ENCODE data around the gene KISS1. TPM values are rescaled to one million over a fixed set of nuclear protein-coding genes. Genes with fewer than 3 reads are reported as not detected.

Gene KISS1
- total and polyA plus RNA-seq, 4 experiments from 2014 or later: not detected

- peak overlapping the region in 6 of 7 donors; percentile 31 to 92 (median 52) for H3K27ac Mint-ChIP-seq
- no peaks in the 10 kb centered on the region for H3K9me3 Mint-ChIP-seq
Observed at GRCh38 chr1:204150702-204151551, 45.4 kb downstream of the KISS1 start.

GRCh38 chr1:204149635-204150565 is 46.4 kb downstream of the KISS1 start:
- no peak for DNase-seq
- H3K27ac Mint-ChIP-seq: peak overlapping the region in 6 of 7 donors; percentile 48 to 92 (median 64)
- H3K27me3 Mint-ChIP-seq: no peaks in the 10 kb centered on the region
- Histone ChIP-seq H3K27ac (ENCODE audit: low read depth, low read length) (no peak overlapping the region), H3K4me3 (ENCODE audit: low read length in 2 of 2) (no peak overlapping the region), H3K27me3 (ENCODE audit: insufficient read depth, low read length) (no peaks in the 10 kb centered on the region), H3K9me3 (ENCODE audit: control insufficient read depth in 1 of 2, low read length in 2 of 2) (no peaks in the 10 kb centered on the region), H3K36me3 (ENCODE audit: insufficient read depth, low read length) (no peaks in the 10 kb centered on the region), H3K4me1 (ENCODE audit: insufficient read depth, low read length) (peaks cover 8% of the 10 kb centered on the region)
- intact Hi-C loops (cut with micrococcal nuclease): no loop called here
- H3K4me3 Mint-ChIP-seq: peak overlapping the region in 7 of 8 donors; percentile 21 to 83 (median 73)
- no peaks in the 10 kb centered on the region for H3K9me3 Mint-ChIP-seq
- H3K36me3 Mint-ChIP-seq: no peaks in the 10 kb centered on the region
- ChIA-PET POLR2A (ENCODE audit: partially characterized antibody) (no interaction called here), CTCF (ENCODE audit: partially characterized antibody) (interaction anchor here (1.2 to 2.0 kb wide), 2 partner anchors 15 to 214 kb away, joined by 5 to 6 read pairs; no protein-coding TSS in a partner anchor)
- peaks cover 0 to 31% (median 3%) of the 10 kb centered on the region in 4 donors for H3K4me1 Mint-ChIP-seq

More at GRCh38 chr1:204150702-204151551, 45.4 kb downstream of the KISS1 start:
- intact Hi-C loops (cut with micrococcal nuclease): no loop called here
- peak overlapping the region in 1 of 2 donors; percentile 59 for H3K4me3 ChIP-seq (ENCODE audit: low read length in 2 of 2)
- no peaks in the 10 kb centered on the region for H3K27me3 Mint-ChIP-seq
- no peaks in the 10 kb centered on the region for H3K9me3 ChIP-seq (ENCODE audit: control insufficient read depth in 1 of 2, low read length in 2 of 2)
- H3K4me1 ChIP-seq (ENCODE audit: insufficient read depth, low read length): peaks cover 8% of the 10 kb centered on the region
- peak overlapping the region; percentile 61 to 83 (median 75) for H3K4me3 Mint-ChIP-seq
- no peaks in the 10 kb centered on the region for H3K36me3 Mint-ChIP-seq
- CTCF ChIA-PET (ENCODE audit: partially characterized antibody): interaction anchor here (1.2 to 2.0 kb wide), 3 partner anchors 12 to 213 kb away, joined by 5 to 9 read pairs (median 6); no protein-coding TSS in a partner anchor
- peaks cover 0 to 31% (median 3%) of the 10 kb centered on the region in 4 donors for H3K4me1 Mint-ChIP-seq
- H3K27me3 ChIP-seq (ENCODE audit: insufficient read depth, low read length): no peaks in the 10 kb centered on the region
- peak overlapping the region; percentile 54 for H3K27ac ChIP-seq (ENCODE audit: low read depth, low read length)
- H3K36me3 ChIP-seq (ENCODE audit: insufficient read depth, low read length): no peaks in the 10 kb centered on the region
- DNase-seq: peak in 1 of 5 donors; percentile 14
- POLR2A ChIA-PET (ENCODE audit: partially characterized antibody): interaction anchor here (1.2 kb wide), 2 partner anchors 290 to 386 kb away, joined by 3 to 4 read pairs; partner anchors contain the start of gene LAX1

- Histone ChIP-seq H3K9me3 (ENCODE audit: control insufficient read depth in 1 of 2, low read length in 2 of 2) (no peaks in the 10 kb centered on the region), H3K27ac (ENCODE audit: low read depth, low read length) (no peak overlapping the region), H3K36me3 (ENCODE audit: insufficient read depth, low read length) (no peaks in the 10 kb centered on the region), H3K4me3 (ENCODE audit: low read length in 2 of 2) (no peak overlapping the region), H3K27me3 (ENCODE audit: insufficient read depth, low read length) (no peaks in the 10 kb centered on the region), H3K4me1 (ENCODE audit: insufficient read depth, low read length) (peaks cover 8% of the 10 kb centered on the region)
- no peaks in the 10 kb centered on the region for H3K36me3 Mint-ChIP-seq
- peak overlapping the region in 3 of 8 donors; percentile 21 to 46 (median 44) for H3K4me3 Mint-ChIP-seq
- H3K9me3 Mint-ChIP-seq: no peaks in the 10 kb centered on the region
- DNase-seq: no peak
- peaks cover 0 to 31% (median 3%) of the 10 kb centered on the region in 4 donors for H3K4me1 Mint-ChIP-seq
- peaks cover 0 to 2% of the 10 kb centered on the region in 2 donors for H3K27me3 Mint-ChIP-seq
- POLR2A ChIA-PET (ENCODE audit: partially characterized antibody): no interaction called here
- intact Hi-C loops (cut with micrococcal nuclease): no loop called here
- H3K27ac Mint-ChIP-seq: peak overlapping the region in 3 of 7 donors; percentile 18 to 92 (median 60)
- CTCF ChIA-PET (ENCODE audit: partially characterized antibody): interaction anchor here (0.6 to 0.8 kb wide), 2 partner anchors 214 to 290 kb away, joined by 3 read pairs; no protein-coding TSS in a partner anchor
Observed at GRCh38 chr1:204149107-204149506, 47.2 kb downstream of the KISS1 start.

GRCh38 chr1:204147406-204148383 is 48.6 kb downstream of the KISS1 start:
- H3K27ac ChIP-seq (ENCODE audit: low read depth, low read length): no peak overlapping the region
- H3K4me1 Mint-ChIP-seq: peaks cover 0 to 31% (median 3%) of the 10 kb centered on the region in 4 donors
- no peaks in the 10 kb centered on the region for H3K36me3 Mint-ChIP-seq
- no peaks in the 10 kb centered on the region for H3K9me3 ChIP-seq (ENCODE audit: control insufficient read depth in 1 of 2, low read length in 2 of 2)
- DNase-seq: no peak
- peak overlapping the region in 3 of 7 donors; percentile 5 to 75 (median 24) for H3K27ac Mint-ChIP-seq
- no peak overlapping the region for H3K4me3 ChIP-seq (ENCODE audit: low read length in 2 of 2)
- ChIA-PET CTCF (ENCODE audit: partially characterized antibody) (interaction anchor here (0.8 kb wide), 1 partner anchor 216 kb away, joined by 3 read pairs; no protein-coding TSS in a partner anchor), POLR2A (ENCODE audit: partially characterized antibody) (no interaction called here)
- H3K36me3 ChIP-seq (ENCODE audit: insufficient read depth, low read length): no peaks in the 10 kb centered on the region
- no peaks in the 10 kb centered on the region for H3K9me3 Mint-ChIP-seq
- peaks cover 0 to 2% of the 10 kb centered on the region in 2 donors for H3K27me3 Mint-ChIP-seq
- no peak overlapping the region for H3K4me3 Mint-ChIP-seq
- no peaks in the 10 kb centered on the region for H3K27me3 ChIP-seq (ENCODE audit: insufficient read depth, low read length)
- intact Hi-C loops (cut with micrococcal nuclease): no loop called here
- peaks cover 6% of the 10 kb centered on the region for H3K4me1 ChIP-seq (ENCODE audit: insufficient read depth, low read length)

GRCh38 chr1:204146965-204147364 is 49.3 kb downstream of the KISS1 start:
- H3K36me3 Mint-ChIP-seq: no peaks in the 10 kb centered on the region
- H3K9me3 Mint-ChIP-seq: no peaks in the 10 kb centered on the region
- H3K4me3 Mint-ChIP-seq: peak overlapping the region in 1 of 8 donors; percentile 40
- Histone ChIP-seq H3K9me3 (ENCODE audit: control insufficient read depth in 1 of 2, low read length in 2 of 2) (no peaks in the 10 kb centered on the region), H3K36me3 (ENCODE audit: insufficient read depth, low read length) (no peaks in the 10 kb centered on the region), H3K4me1 (ENCODE audit: insufficient read depth, low read length) (no peaks in the 10 kb centered on the region), H3K4me3 (ENCODE audit: low read length in 2 of 2) (no peak overlapping the region), H3K27me3 (ENCODE audit: insufficient read depth, low read length) (no peaks in the 10 kb centered on the region), H3K27ac (ENCODE audit: low read depth, low read length) (no peak overlapping the region)
- ChIA-PET POLR2A (ENCODE audit: partially characterized antibody) (no interaction called here), CTCF (ENCODE audit: partially characterized antibody) (no interaction called here)
- intact Hi-C loops (cut with micrococcal nuclease): no loop called here
- H3K27me3 Mint-ChIP-seq: peaks cover 0 to 2% of the 10 kb centered on the region in 2 donors
- H3K27ac Mint-ChIP-seq: peak overlapping the region in 1 of 7 donors; percentile 24
- DNase-seq: no peak
- H3K4me1 Mint-ChIP-seq: peaks cover 0 to 31% (median 3%) of the 10 kb centered on the region in 4 donors

GRCh38 chr1:204146309-204146708 is 50.0 kb downstream of the KISS1 start:
- no peak for DNase-seq
- peaks cover 0 to 31% (median 3%) of the 10 kb centered on the region in 4 donors for H3K4me1 Mint-ChIP-seq
- no peaks in the 10 kb centered on the region for H3K9me3 Mint-ChIP-seq
- no peaks in the 10 kb centered on the region for H3K36me3 Mint-ChIP-seq
- CTCF ChIA-PET (ENCODE audit: partially characterized antibody): no interaction called here
- Histone ChIP-seq H3K4me3 (ENCODE audit: low read length in 2 of 2) (no peak overlapping the region), H3K27ac (ENCODE audit: low read depth, low read length) (no peak overlapping the region), H3K4me1 (ENCODE audit: insufficient read depth, low read length) (no peaks in the 10 kb centered on the region), H3K27me3 (ENCODE audit: insufficient read depth, low read length) (no peaks in the 10 kb centered on the region), H3K36me3 (ENCODE audit: insufficient read depth, low read length) (no peaks in the 10 kb centered on the region), H3K9me3 (ENCODE audit: control insufficient read depth in 1 of 2, low read length in 2 of 2) (no peaks in the 10 kb centered on the region)
- H3K27me3 Mint-ChIP-seq: peaks cover 0 to 2% of the 10 kb centered on the region in 2 donors
- POLR2A ChIA-PET (ENCODE audit: partially characterized antibody): no interaction called here
- H3K27ac Mint-ChIP-seq: no peak overlapping the region
- H3K4me3 Mint-ChIP-seq: no peak overlapping the region
- intact Hi-C loops (cut with micrococcal nuclease): no loop called here
